HG03457 (cell line): ENCODE measurements around the gene PAK1IP1.
"Not testable (repeated sequence)": the region's sequence is repeated elsewhere in the genome, so short reads cannot be mapped to it uniquely, and the experiment has no call there.

Experiments used
- ATAC-seq: cut with Tn5 transposase; IDR thresholded peaks from one replicate; pipeline ENCODE4 v1.9.1; 2021; ENCODE audit warnings: moderate number of reproducible peaks; ENCODE audit not compliant: unreplicated experiment

Gene PAK1IP1

GRCh38 chr6:10694302-10695085, at the start of gene PAK1IP1, which contains the start of gene C6orf52:
Gene PAK1IP1, plus strand, starts transcription at chr6:10694972. Its CDS starts 14 bp downstream, at chr6:10694986.
Gene C6orf52, minus strand, starts transcription at chr6:10694616. Its CDS starts 7,066 bp downstream, at chr6:10687550.
- ATAC-seq: peak; percentile 96

- ATAC-seq: no peak
Measured at GRCh38 chr6:10655508-10656055, 39.2 kb upstream of the PAK1IP1 start.

GRCh38 chr6:10658910-10659698, 35.7 kb upstream of the PAK1IP1 start:
- ATAC-seq: no peak

GRCh38 chr6:10659699-10660348, 34.9 kb upstream of the PAK1IP1 start:
- ATAC-seq: no peak

GRCh38 chr6:10660431-10661191, 34.2 kb upstream of the PAK1IP1 start:
- not testable (repeated sequence) for ATAC-seq

GRCh38 chr6:10662207-10662606, 32.6 kb upstream of the PAK1IP1 start:
- no peak for ATAC-seq

- ATAC-seq: no peak
Measured at GRCh38 chr6:10662742-10663141, 32.0 kb upstream of the PAK1IP1 start.

GRCh38 chr6:10665595-10665994, 29.2 kb upstream of the PAK1IP1 start:
- not testable (repeated sequence) for ATAC-seq

- no peak for ATAC-seq
Measured at GRCh38 chr6:10668126-10668917, 26.4 kb upstream of the PAK1IP1 start.

- no peak for ATAC-seq
Measured at GRCh38 chr6:10676403-10676802, 18.4 kb upstream of the PAK1IP1 start.

GRCh38 chr6:10678456-10678855, 16.3 kb upstream of the PAK1IP1 start:
- ATAC-seq: no peak

- no peak for ATAC-seq
Measured at GRCh38 chr6:10681795-10682194, 13.0 kb upstream of the PAK1IP1 start.

GRCh38 chr6:10682355-10682988, 12.3 kb upstream of the PAK1IP1 start:
- ATAC-seq: no peak

GRCh38 chr6:10684618-10685017, 10.2 kb upstream of the PAK1IP1 start:
- ATAC-seq: no peak

GRCh38 chr6:10685092-10685915, 9.5 kb upstream of the PAK1IP1 start:
- ATAC-seq: no peak

GRCh38 chr6:10686901-10687300, 7.9 kb upstream of the PAK1IP1 start:
- ATAC-seq: no peak

- no peak for ATAC-seq
Measured at GRCh38 chr6:10687582-10687981, 7.2 kb upstream of the PAK1IP1 start.
